ENCODE measurements around the gene MAEA. TPM values are rescaled to one million over a fixed set of nuclear protein-coding genes. Genes with fewer than 3 reads are reported as not detected.
"Not testable (repeated sequence)": the region's sequence is repeated elsewhere in the genome, so short reads cannot be mapped to it uniquely, and the experiment has no call there.

The MAEA gene
- polyA plus RNA-seq, 3 donors = 34.3 to 83.5 (median 37.7) TPM

DNA sequence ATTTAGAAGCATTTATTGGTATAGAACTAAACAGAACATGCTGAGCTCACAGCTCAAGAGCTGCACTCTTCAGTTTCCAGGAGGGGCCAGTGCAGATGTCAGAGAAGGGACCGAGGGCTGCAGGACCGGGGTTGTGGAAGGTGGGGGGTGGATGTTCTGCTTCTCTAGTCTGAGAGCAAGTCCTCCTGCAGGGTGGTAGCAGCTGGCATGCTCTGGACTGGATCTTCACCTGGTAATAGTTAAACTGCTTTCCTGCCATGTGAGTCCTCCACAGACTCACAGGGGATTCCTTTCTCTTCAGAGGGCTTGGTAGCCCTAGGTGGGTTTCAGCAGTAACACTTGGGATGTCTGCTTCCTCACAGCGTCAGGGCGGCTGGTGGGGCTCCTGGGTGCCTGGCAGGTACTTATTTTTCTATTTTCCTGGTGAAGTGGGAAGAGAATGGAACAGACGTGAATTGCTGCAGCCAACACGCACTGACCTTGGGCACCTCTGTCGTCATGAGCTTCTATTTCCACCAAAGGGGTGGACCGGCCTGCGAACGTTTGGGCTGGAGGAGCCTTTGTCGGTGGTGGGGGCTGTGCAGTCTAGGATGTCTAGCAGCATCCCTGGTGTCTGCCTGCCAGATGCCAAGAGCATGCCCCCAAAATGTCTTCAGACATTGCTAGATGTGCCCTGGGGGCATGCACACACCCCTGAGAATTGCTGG, 2.5 kb downstream of the MAEA start:
- Histone ChIP-seq H3K9me3 (replicated peaks in 1 of 2; ENCODE audit: control insufficient read depth in 1 of 2, insufficient read depth in 1 of 2, low read length in 2 of 2) (no peaks in the 10 kb centered on the region), H2AFZ (ENCODE audit: insufficient read depth, low read depth, low read length, poor library complexity, severe bottlenecking) (no peak overlapping the region), H3K4me2 (replicated peaks; ENCODE audit: extremely low read depth, low read length, poor library complexity, severe bottlenecking) (no peak overlapping the region), H3K4me1 (ENCODE audit: control insufficient read depth in 1 of 2, insufficient read depth in 2 of 2, low read length in 2 of 2) (peaks cover 25 to 36% of the 10 kb centered on the region in 2 donors), H3K9ac (ENCODE audit: insufficient read depth, low read length, poor library complexity, severe bottlenecking) (no peak overlapping the region), H3K27ac (ENCODE audit: low read depth in 1 of 2, low read length in 2 of 2) (peak overlapping the region; percentile 3 to 91), H3K4me3 (replicated peaks in 1 of 3; ENCODE audit: low read depth in 2 of 3, low read length in 3 of 3) (no peak overlapping the region), H3K36me3 (replicated peaks in 1 of 2; ENCODE audit: control insufficient read depth in 1 of 2, insufficient read depth in 2 of 2, low read length in 2 of 2) (peaks cover 9 to 16% of the 10 kb centered on the region in 2 donors), H4K20me1 (ENCODE audit: insufficient read depth, low read length) (peaks cover 37% of the 10 kb centered on the region), H3K27me3 (ENCODE audit: control insufficient read depth in 2 of 2, insufficient read depth in 2 of 2, low read length in 2 of 2) (no peaks in the 10 kb centered on the region), H3K79me2 (ENCODE audit: insufficient read depth, low read length) (peaks cover 72% of the 10 kb centered on the region)
- H3K4me3 Mint-ChIP-seq = no peak overlapping the region
- WGBS (ENCODE audit: insufficient coverage) = 90% methylated on average over 11 of the region's 11 CpGs
- H3K4me1 Mint-ChIP-seq = peaks cover 39% of the 10 kb centered on the region
- no peak for DNase-seq
- TF ChIP-seq, protein P1, sequence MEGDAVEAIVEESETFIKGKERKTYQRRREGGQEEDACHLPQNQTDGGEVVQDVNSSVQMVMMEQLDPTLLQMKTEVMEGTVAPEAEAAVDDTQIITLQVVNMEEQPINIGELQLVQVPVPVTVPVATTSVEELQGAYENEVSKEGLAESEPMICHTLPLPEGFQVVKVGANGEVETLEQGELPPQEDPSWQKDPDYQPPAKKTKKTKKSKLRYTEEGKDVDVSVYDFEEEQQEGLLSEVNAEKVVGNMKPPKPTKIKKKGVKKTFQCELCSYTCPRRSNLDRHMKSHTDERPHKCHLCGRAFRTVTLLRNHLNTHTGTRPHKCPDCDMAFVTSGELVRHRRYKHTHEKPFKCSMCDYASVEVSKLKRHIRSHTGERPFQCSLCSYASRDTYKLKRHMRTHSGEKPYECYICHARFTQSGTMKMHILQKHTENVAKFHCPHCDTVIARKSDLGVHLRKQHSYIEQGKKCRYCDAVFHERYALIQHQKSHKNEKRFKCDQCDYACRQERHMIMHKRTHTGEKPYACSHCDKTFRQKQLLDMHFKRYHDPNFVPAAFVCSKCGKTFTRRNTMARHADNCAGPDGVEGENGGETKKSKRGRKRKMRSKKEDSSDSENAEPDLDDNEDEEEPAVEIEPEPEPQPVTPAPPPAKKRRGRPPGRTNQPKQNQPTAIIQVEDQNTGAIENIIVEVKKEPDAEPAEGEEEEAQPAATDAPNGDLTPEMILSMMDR (IDR thresholded peaks at IDR 0.05) = no peak
- H3K27me3 Mint-ChIP-seq (ENCODE audit: low read depth in 3 of 3) = peaks cover 0 to 1% (median 0%) of the 10 kb centered on the region in 3 donors
- intact Hi-C loops (cut with micrococcal nuclease) = loop anchor here (5.0 kb wide), 2 partner anchors 40 to 360 kb away; partner anchors contain the start of genes GAK (in 1 of the 2) and TMEM175 (in 1 of the 2)
- H3K36me3 Mint-ChIP-seq = peaks cover 27 to 33% of the 10 kb centered on the region in 2 donors
- H3K9me3 Mint-ChIP-seq = peaks cover 0 to 2% (median 0%) of the 10 kb centered on the region in 7 donors
- peak overlapping the region; percentile 53 to 97 (median 77) for H3K27ac Mint-ChIP-seq

DNA sequence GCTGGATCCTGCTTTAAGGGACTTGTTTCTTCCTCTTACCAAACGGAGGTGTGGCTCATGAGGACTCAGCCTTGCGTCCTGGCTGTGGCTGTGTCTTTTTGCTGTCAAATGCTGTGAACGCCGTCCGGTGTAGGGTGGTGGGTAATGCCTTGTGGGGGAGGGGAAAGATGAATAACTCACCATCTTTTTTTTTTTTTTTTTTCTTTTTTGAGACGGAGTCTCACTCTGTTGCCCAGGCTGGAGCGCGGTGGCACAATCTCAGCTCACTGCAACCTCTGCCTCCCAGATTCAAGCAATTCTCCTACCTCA, 3.0 kb downstream of the MAEA start:
- H3K4me2 ChIP-seq (replicated peaks; ENCODE audit: extremely low read depth, low read length, poor library complexity, severe bottlenecking); H3K4me3 ChIP-seq (replicated peaks in 1 of 3; ENCODE audit: low read depth in 2 of 3, low read length in 3 of 3); DNase-seq; H3K27me3 ChIP-seq (ENCODE audit: control insufficient read depth in 2 of 2, insufficient read depth in 2 of 2, low read length in 2 of 2); H3K4me3 Mint-ChIP-seq; H3K9ac ChIP-seq (ENCODE audit: insufficient read depth, low read length, poor library complexity, severe bottlenecking); H3K9me3 ChIP-seq (replicated peaks in 1 of 2; ENCODE audit: control insufficient read depth in 1 of 2, insufficient read depth in 1 of 2, low read length in 2 of 2); H3K9me3 Mint-ChIP-seq; H2AFZ ChIP-seq (ENCODE audit: insufficient read depth, low read depth, low read length, poor library complexity, severe bottlenecking); H3K27me3 Mint-ChIP-seq (ENCODE audit: low read depth in 3 of 3): not testable (repeated sequence)
- Mint-ChIP-seq H3K27ac (peak overlapping the region in 6 of 7 donors; percentile 9 to 95 (median 76)), H3K36me3 (peaks cover 32 to 38% of the 10 kb centered on the region in 2 donors), H3K4me1 (peaks cover 39% of the 10 kb centered on the region)
- Histone ChIP-seq H4K20me1 (ENCODE audit: insufficient read depth, low read length) (peaks cover 37% of the 10 kb centered on the region), H3K36me3 (replicated peaks in 1 of 2; ENCODE audit: control insufficient read depth in 1 of 2, insufficient read depth in 2 of 2, low read length in 2 of 2) (peaks cover 12 to 21% of the 10 kb centered on the region in 2 donors), H3K79me2 (ENCODE audit: insufficient read depth, low read length) (peaks cover 77% of the 10 kb centered on the region), H3K27ac (ENCODE audit: low read depth in 1 of 2, low read length in 2 of 2) (peak overlapping the region in 1 of 2 donors; percentile 54), H3K4me1 (ENCODE audit: control insufficient read depth in 1 of 2, insufficient read depth in 2 of 2, low read length in 2 of 2) (peaks cover 25 to 36% of the 10 kb centered on the region in 2 donors)
- no CpG with 5 or more reads among the region's 8 CpGs for WGBS (ENCODE audit: insufficient coverage)
- intact Hi-C loops (cut with micrococcal nuclease) = loop anchor here (5.0 kb wide), 2 partner anchors 40 to 360 kb away; partner anchors contain the start of genes GAK (in 1 of the 2) and TMEM175 (in 1 of the 2)
